IPS-18a (cell line): Measurements from ENCODE around the gene LSS.
"Not testable (repeated sequence)": the region's sequence is repeated elsewhere in the genome, so short reads cannot be mapped to it uniquely, and the experiment has no call there.

Experiments used
- H3K27ac ChIP-seq: one replicate; pipeline ENCODE4 v1.5.1; 2013; ENCODE audit warnings: low read length
- H3K27me3 ChIP-seq: one replicate; pipeline ENCODE4 v1.6.1; 2013; ENCODE audit warnings: mild to moderate bottlenecking, low read length; ENCODE audit not compliant: control insufficient read depth, insufficient read depth
- H3K36me3 ChIP-seq: one replicate; pipeline ENCODE4 v1.6.1; 2013; ENCODE audit warnings: low read depth, low read length; ENCODE audit not compliant: control insufficient read depth
- H3K4me1 ChIP-seq: one replicate; pipeline ENCODE4 v1.6.1; 2013; ENCODE audit warnings: low read depth, low read length; ENCODE audit not compliant: control insufficient read depth
- H3K4me3 ChIP-seq: one replicate; pipeline ENCODE4 v1.5.1; 2013; ENCODE audit warnings: low read length
- H3K9ac ChIP-seq: one replicate; pipeline ENCODE4 v1.6.1; 2013; ENCODE audit warnings: mild to moderate bottlenecking, low read length, moderate library complexity
- H3K9me3 ChIP-seq: one replicate; pipeline ENCODE4 v1.6.1; 2013; ENCODE audit warnings: low read depth, low read length; ENCODE audit not compliant: control insufficient read depth

LSS gene

DNA sequence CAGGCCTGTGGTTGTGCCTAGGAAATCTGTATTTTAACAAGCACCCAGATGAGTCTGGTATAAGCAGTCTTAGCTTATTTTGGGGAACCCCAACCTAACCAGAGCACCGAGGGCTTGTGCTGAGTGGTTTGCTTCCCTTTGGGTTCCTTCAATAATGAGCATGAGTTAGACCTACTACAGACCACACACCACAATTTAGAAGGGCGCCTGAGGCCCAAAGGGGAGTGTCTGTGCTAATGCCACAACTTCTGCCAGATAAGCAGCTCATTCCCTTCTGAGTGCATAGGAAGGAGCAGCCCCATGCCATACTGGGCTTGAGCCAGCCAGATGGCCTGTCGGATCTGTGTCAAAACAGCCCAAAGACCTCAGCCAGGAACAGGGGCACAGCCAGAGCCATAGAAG, 15.4 kb upstream of the LSS start:
- H3K9me3 ChIP-seq = no peaks in the 10 kb centered on the region
- H3K36me3 ChIP-seq = peaks cover 87% of the 10 kb centered on the region
- H3K4me3 ChIP-seq = no peak overlapping the region
- no peak overlapping the region for H3K27ac ChIP-seq
- H3K27me3 ChIP-seq = no peaks in the 10 kb centered on the region
- H3K4me1 ChIP-seq = no peaks in the 10 kb centered on the region
- no peak overlapping the region for H3K9ac ChIP-seq

DNA sequence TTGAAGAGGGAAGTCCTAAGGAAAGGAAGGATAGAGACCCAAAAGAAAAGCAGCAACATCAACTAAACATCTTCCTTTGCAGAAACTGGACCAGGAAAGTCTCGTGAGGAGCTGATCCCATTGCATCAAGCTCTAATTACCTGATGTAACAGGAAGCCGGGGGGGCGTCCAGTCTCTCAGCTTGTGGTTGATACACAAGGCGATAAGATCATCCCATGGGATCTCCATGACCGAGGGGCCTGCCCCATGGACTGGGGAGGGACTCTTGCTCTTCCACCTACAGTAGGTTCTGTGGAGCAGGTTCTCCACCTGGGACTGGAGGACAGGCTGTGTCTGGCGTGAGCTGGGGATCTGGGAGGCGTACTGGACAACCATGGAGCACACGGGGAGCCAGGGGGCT, 14.8 kb upstream of the LSS start:
- H3K4me1 ChIP-seq = no peaks in the 10 kb centered on the region
- H3K9me3 ChIP-seq = no peaks in the 10 kb centered on the region
- no peaks in the 10 kb centered on the region for H3K27me3 ChIP-seq
- H3K9ac ChIP-seq = no peak overlapping the region
- H3K36me3 ChIP-seq = peaks cover 80% of the 10 kb centered on the region
- no peak overlapping the region for H3K4me3 ChIP-seq
- H3K27ac ChIP-seq = no peak overlapping the region

DNA sequence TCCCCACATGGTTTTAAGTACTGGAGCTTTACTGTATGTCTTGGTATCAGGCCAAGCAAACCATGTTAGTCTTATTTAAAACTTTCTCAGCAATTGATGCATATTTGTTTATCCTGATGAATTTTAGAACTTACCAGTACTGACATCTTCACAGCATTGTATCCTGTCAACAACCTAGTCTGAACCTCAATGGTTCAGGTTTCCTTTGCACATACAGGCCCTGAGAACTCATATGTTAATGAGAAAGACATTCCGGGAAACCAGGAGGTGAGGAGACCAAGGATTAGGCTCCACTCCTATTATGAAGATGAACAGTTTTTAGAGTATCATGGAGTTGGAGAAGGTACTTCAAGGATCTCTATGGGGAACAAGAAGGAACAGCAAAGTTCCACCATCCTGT, 13.0 kb upstream of the LSS start:
- not testable (repeated sequence) for H3K27me3 ChIP-seq, H3K4me1 ChIP-seq, H3K27ac ChIP-seq, H3K4me3 ChIP-seq, H3K9me3 ChIP-seq, H3K9ac ChIP-seq
- peaks cover 73% of the 10 kb centered on the region for H3K36me3 ChIP-seq

DNA sequence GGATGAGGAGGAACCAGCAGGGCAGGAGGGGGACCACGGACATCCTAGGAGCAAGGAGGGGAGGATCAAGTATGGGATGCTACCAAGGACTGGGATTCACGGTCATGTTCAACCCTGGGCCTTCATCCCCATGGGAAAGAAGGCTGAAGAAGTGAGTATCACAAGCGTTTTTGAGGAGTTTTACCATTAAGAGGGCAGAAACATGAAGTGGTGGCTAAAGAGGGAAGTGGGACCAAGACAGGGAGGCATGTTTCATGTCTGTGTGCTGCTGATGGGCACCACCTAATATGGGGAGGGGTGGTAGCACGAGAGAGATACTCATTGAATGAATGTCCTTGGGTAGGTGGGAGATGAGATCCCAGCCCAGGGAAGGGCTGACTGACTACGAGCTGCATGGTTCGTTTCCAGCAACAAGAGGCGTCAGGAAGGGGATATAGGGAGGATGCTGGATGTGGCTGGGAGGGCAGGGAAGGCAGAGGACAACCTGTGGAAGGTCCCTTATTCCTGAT, 11.3 kb upstream of the LSS start:
- no peak overlapping the region for H3K4me3 ChIP-seq
- no peaks in the 10 kb centered on the region for H3K9me3 ChIP-seq
- peaks cover 73% of the 10 kb centered on the region for H3K36me3 ChIP-seq
- H3K27me3 ChIP-seq = no peaks in the 10 kb centered on the region
- no peak overlapping the region for H3K27ac ChIP-seq
- H3K4me1 ChIP-seq = no peaks in the 10 kb centered on the region
- H3K9ac ChIP-seq = no peak overlapping the region

DNA sequence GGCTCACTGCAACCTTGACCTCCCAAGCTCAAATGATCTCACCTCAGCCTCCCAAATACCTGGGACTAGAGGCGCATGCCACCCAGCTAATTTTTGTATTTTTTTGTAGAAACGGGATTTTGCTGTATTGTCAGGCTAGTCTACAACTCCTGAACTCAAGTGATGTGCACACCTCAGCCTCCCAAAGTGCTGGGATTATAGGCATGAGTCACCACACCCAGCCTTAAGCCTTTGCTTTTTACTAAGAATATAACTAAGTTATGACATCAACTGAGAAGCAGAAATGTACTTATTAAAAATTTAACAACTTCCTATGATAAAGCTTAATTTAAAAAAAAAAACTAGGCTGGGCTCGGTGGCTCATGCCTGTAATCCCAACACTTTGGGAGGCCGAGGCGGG, 8.9 kb upstream of the LSS start:
- Histone ChIP-seq H3K9ac (no peak overlapping the region), H3K4me1 (no peaks in the 10 kb centered on the region), H3K27ac (no peak overlapping the region), H3K4me3 (no peak overlapping the region), H3K27me3 (no peaks in the 10 kb centered on the region), H3K9me3 (no peaks in the 10 kb centered on the region), H3K36me3 (peaks cover 65% of the 10 kb centered on the region)

DNA sequence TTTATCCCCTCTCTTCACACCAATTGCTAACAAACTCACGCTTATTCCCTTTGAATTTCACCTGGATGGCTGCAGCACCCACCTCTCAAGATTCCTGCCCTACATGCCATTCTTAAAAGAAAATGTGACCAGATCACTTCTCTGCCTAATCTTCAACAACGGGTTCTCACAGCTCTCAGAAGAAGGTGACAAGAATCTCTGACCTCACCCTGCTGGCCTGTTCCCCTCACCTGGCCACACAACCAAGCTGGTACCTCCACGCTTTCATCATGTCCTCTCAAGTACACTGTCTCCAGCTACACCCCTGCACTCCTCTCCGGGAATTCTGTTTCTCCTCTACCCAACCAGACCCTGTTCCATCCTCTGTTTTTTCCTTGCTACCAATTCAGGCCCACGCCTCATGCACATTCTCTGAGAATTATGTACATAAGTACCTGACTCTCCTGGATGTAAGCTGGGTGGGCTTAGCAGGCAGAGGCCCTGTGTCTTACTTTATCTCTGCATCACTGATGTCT, 5.9 kb upstream of the LSS start:
- H3K27me3 ChIP-seq = peaks cover 5% of the 10 kb centered on the region
- no peaks in the 10 kb centered on the region for H3K4me1 ChIP-seq
- peaks cover 54% of the 10 kb centered on the region for H3K36me3 ChIP-seq
- H3K4me3 ChIP-seq = no peak overlapping the region
- H3K27ac ChIP-seq = no peak overlapping the region
- peaks cover 10% of the 10 kb centered on the region for H3K9me3 ChIP-seq
- H3K9ac ChIP-seq = no peak overlapping the region

DNA sequence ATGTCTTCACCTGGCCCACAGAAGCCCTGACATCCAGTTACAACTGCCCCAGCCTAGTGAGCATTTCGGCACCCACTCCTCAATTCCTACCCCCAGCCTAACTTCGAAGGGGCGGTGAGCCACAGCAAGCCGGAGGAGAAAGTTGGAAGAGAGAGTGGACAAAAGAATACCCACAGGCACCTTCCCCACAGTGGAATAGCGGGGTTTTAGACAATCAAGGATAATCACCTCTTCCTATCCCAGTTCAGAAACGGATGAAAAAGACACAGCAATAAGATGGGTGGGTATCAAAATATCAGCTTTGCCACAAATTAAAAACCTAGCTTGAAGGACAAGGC, 1.3 kb upstream of the LSS start:
- Histone ChIP-seq H3K9ac (peak overlapping the region; percentile 65), H3K36me3 (peaks cover 31% of the 10 kb centered on the region), H3K27ac (no peak overlapping the region)

DNA sequence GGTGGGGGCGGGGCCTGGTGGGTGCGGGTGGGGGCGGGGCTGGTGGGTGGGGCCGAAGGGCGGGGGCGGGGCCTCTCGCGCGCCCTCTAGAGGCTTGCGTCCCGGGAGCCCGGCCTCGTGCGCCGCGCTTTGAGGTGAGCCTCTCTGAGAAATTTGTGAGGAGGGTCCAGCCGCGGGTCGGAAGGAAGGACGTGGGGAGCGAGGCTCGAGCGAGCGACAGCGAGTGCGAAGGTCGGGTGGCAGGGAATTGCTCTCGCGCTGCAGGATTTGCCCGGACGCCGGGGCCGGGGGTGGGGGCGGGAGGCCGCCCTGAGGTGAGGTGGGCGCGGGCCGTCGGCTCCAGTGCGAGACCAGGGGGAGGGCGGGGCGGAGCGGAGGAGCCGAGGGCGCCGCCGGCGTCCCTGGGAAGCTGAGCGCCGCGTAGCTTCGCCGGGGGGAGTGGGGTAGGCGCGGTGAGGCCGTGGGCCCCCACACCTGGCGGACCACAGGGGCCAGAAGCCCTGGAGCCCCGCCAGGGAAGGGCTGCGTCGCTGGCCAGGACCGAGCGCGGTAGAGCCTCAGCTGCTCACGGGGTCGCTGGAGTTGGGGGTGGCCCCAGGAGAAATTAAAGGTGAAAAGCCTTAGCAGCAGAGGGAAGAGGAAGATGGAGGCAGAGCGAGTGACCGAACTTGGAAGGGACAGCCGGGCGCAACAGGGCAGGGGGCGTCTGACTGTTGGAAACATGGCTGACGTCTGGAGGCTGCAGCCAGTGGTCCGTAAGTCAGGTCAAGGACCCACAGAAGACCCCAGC, 754 bp upstream of the LSS start:
- Histone ChIP-seq H3K27me3 (peaks cover 5% of the 10 kb centered on the region), H3K4me1 (peaks cover 7% of the 10 kb centered on the region), H3K27ac (peak overlapping the region; percentile 29), H3K4me3 (peak overlapping the region; percentile 61), H3K9me3 (peaks cover 10% of the 10 kb centered on the region), H3K9ac (peak overlapping the region; percentile 65), H3K36me3 (peaks cover 25% of the 10 kb centered on the region)

More for the DNA sequence above, 1.3 kb upstream of the LSS start:
- H3K27me3 ChIP-seq = peaks cover 5% of the 10 kb centered on the region
- H3K4me3 ChIP-seq = peak overlapping the region; percentile 61
- peaks cover 10% of the 10 kb centered on the region for H3K9me3 ChIP-seq
- peaks cover 7% of the 10 kb centered on the region for H3K4me1 ChIP-seq

DNA sequence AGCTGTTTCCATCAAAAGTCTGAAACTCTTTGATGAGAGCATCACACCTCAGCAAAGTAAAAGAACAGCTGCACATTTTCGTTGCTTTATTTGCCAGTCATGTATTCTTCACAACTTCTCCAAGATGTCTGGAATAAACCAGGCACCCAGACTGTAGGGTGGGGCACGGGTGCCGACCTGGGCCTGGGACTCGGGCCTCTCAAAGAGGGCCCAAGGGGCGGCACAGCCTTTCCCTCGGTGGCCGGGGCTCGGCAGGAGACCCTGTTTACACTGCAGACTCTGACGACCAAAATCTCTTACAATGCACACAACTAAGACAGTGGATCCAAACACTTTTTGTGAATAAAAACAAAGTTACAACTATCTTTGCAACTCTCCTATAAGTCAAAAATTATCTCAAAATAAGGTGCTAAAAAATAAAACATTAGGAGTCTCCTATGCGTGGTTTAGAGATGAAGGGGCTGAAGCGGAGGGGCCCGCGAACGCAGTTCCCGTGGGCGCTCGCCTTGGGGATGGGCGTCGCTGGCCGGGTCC, 696 bp downstream of the LSS start:
- peaks cover 7% of the 10 kb centered on the region for H3K4me1 ChIP-seq
- H3K36me3 ChIP-seq = peaks cover 16% of the 10 kb centered on the region

DNA sequence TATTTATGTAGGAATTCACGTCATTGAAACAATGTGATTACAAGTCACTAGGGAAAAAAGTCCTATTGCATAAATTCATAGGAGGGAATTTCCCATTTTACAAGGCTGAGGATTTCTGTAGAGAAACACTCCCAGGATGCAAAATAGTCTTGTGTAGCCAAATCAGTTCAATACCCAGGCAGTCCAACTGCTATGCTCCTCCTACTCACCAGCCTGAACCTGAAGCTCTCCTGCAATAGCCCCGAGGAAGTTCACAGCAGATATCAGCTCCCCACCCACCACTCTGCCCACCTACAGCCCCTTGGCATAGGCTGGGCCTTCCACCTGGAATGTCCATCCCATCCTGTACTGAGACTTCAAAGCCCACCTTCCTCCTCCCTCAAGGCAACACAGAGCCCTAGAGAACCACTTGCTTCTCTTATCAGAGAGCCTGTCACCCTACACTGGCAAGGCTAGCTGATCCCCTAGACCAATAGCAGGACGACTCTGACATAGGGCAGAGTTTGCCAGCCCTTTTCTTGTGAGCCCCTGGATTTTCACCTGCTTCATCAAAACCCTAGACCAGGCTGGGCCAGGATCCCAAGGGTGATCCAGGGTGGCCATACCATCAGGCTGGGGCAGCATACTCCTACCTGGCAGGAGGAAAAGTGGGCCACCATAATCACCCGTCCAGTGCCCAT, 1.5 kb downstream of the LSS start:
- peak overlapping the region; percentile 68 for H3K4me3 ChIP-seq
- H3K9me3 ChIP-seq = peaks cover 10% of the 10 kb centered on the region
- H3K4me1 ChIP-seq = peaks cover 7% of the 10 kb centered on the region
- H3K36me3 ChIP-seq = peaks cover 24% of the 10 kb centered on the region
- H3K27me3 ChIP-seq = peaks cover 5% of the 10 kb centered on the region
- H3K27ac ChIP-seq = no peak overlapping the region
- H3K9ac ChIP-seq = no peak overlapping the region

More for the DNA sequence above, 696 bp downstream of the LSS start:
- Histone ChIP-seq H3K4me3 (peak overlapping the region; percentile 68), H3K9me3 (peaks cover 10% of the 10 kb centered on the region), H3K27ac (no peak overlapping the region), H3K27me3 (peaks cover 5% of the 10 kb centered on the region), H3K9ac (peak overlapping the region; percentile 50)

DNA sequence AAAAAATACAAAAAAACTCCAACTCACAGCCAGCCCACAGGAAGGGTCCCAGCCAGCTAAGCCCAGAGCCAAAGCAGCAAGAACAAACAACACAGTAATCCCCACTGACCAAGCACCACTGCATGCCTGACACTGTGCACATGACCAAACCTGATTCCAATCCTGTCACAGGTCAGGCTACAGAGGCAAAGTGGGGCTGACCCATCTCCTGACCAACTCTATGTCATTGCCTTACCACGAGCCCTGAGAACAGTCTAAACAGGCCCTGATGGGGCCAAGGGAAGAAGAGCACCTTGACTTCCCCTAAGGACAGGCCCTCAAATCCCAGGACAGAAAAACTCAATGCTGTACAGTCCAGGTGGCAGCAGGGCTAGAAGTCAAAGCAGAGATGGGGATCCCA, 2.4 kb downstream of the LSS start:
- H3K36me3 ChIP-seq = peaks cover 27% of the 10 kb centered on the region
- H3K27ac ChIP-seq = no peak overlapping the region
- H3K9ac ChIP-seq = no peak overlapping the region
- H3K4me3 ChIP-seq = peak overlapping the region; percentile 68
- H3K27me3 ChIP-seq = peaks cover 5% of the 10 kb centered on the region
- peaks cover 7% of the 10 kb centered on the region for H3K4me1 ChIP-seq
- H3K9me3 ChIP-seq = peaks cover 6% of the 10 kb centered on the region
